GM12874 (cell line): ENCODE data around the gene IMPACT.

Experiments
- CTCF ChIP-seq: IDR thresholded peaks from 2 replicates; pipeline ENCODE4 v1.5.1; 2011; ENCODE audit warnings: low read depth, mild to moderate bottlenecking, control low read depth, low read length, moderate library complexity; ENCODE audit not compliant: insufficient read depth

The IMPACT gene, protein sequence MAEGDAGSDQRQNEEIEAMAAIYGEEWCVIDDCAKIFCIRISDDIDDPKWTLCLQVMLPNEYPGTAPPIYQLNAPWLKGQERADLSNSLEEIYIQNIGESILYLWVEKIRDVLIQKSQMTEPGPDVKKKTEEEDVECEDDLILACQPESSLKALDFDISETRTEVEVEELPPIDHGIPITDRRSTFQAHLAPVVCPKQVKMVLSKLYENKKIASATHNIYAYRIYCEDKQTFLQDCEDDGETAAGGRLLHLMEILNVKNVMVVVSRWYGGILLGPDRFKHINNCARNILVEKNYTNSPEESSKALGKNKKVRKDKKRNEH

DNA sequence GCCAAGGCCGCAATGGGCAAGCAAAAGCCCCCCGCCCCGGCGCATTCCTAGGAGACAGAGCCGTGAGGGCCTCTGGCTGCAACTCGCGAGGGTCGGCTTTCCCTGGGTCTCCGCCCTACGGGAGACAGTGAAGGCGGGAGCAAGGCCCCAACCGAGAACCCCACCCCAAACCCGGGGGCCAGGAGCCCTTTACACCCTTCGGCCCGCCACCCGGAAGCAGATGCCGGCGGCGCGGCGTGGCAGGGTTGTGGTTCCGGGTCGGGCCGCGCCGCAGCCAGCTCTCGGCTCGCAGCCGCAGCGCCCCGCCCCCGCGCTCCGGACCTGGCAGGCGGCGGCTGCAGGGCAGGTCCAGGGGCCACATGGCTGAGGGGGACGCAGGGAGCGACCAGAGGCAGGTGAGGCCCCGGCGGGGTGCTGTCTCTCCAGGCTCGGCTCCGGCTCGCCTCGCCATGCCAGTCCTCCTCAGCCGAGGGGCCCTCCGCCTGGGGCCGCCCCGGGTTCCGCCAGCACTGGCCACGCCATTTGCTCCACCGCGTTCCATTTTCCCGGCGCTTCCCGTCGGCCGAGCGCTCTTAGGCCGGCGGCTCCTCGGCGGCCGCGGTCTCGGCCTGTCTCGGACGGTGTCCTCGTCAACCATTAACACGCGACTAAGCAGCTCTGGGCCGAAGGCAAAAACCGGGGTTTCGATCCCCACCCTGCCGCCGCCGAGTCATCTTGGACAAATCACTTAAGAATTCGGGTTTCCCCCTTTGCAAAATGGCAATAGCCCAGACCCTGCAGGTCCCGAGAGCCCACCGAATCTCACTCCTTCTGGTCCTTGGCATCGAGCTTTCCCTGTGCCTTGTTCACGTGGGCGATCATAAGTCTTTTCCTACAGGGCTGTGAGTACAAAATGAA lies at the start of gene IMPACT:
Gene IMPACT, plus strand, starts transcription at position 273 of the 897 bp plus-strand sequence. Its CDS starts 87 bp downstream, at position 360.
- no peak for TF ChIP-seq CTCF

- TF ChIP-seq CTCF = no peak
Measured at GRCh38 chr18:24378598-24378997, 47.9 kb upstream of the IMPACT start.

GRCh38 chr18:24380163-24380747 lies 46.2 kb upstream of the IMPACT start:
- no peak for TF ChIP-seq CTCF

DNA sequence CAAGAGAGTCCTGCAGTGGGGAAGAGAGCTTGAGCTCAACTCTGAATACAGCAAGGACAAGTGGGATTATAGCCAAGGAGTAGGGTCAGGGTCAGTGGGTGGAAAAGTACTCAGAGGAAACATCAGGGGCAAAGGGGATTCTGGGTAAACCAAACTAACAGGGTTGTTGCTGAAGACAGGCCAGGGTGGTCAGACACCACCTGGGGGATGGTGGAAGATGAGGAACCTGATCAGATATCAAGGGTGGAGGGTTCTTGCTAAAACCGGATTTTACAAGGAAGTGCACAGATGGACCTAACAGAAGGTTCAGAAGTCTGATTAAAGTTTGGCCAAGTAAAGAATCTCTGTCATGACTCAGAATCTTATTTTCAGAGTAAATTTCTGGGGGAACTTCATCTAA lies 45.3 kb upstream of the IMPACT start:
- no peak for TF ChIP-seq CTCF

DNA sequence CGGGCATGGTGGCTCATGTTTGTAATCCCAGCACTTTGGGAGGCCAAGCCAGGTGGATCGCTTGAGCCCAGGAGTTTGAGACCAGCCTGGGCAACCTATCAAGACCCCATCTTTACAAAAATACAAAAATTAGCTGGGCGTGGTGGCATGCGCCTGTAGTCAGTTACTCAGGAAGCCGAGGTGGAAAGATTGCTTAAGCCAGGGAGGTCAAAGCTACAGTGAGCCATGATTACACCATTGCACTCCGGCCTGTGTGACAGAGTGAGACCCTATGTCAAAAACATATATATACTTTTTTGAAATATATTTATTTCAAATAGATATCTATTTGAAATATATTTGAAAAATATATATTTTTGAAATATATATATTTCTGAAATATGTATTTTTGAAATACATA lies 39.8 kb upstream of the IMPACT start:
- no peak for TF ChIP-seq CTCF

DNA sequence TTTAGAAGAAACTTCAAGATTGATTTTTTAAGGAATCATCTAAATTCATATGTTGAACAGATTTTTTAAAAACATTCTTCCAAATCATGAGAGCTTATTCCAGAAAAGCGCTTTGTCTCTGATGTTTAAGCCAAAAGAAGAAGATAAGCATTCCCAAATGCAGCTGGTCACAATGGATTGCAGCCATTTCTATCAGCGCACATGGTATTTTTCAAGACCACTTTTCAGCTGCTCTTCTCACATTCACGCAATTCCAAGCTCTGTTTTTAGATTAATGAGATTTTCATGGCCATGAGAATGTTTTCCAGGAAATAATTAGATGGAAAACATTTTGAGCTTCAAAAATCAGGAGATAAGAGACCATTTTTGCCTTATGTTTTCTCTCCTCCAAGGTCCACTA lies 37.5 kb upstream of the IMPACT start:
- TF ChIP-seq CTCF = no peak
